Measurements from ENCODE around the gene HEATR5A. TPM values are rescaled to one million over a fixed set of nuclear protein-coding genes. Genes with fewer than 3 reads are reported as not detected.

HEATR5A gene
- total and polyA plus RNA-seq, 9 of the 15 experiments (the other 6 are each of a cell fraction or from before 2014, with no cell fraction given), result 8.0 to 50.9 (median 23.0) TPM

- TF ChIP-seq ZNF318 (IDR thresholded peaks at IDR 0.05; ENCODE audit: borderline replicate concordance in 1 of 2, low read depth in 1 of 2) (no peak), RBFOX2 (IDR thresholded peaks at IDR 0.05; ENCODE audit: low read depth, low read length) (no peak), DDX20 (tag; IDR thresholded peaks at IDR 0.05; ENCODE audit: low read depth) (no peak), ILF3 (IDR thresholded peaks at IDR 0.05; ENCODE audit: borderline replicate concordance) (no peak), PHF20 (IDR thresholded peaks at IDR 0.05; ENCODE audit: partially characterized antibody) (no peak), ZNF24 (IDR thresholded peaks at IDR 0.05) (no peak), CHD1 (IDR thresholded peaks at IDR 0.05; ENCODE audit: low read length) (no peak), VEZF1 (CRISPR knock-in tag; IDR thresholded peaks at IDR 0.05) (no peak), ZBTB34 (CRISPR knock-in tag; IDR thresholded peaks at IDR 0.05) (no peak), C11orf30 (IDR thresholded peaks at IDR 0.05; ENCODE audit: low read depth) (peak; percentile 82), ZNF518B (CRISPR knock-in tag; IDR thresholded peaks at IDR 0.05) (no peak), ZNF277 (CRISPR knock-in tag; IDR thresholded peaks at IDR 0.05; ENCODE audit: borderline replicate concordance) (no peak)
These were observed 176.5 kb downstream of the HEATR5A start (continued) for GRCh38 chr14:31243860-31244259.
